Nephron progenitor cell (in vitro differentiated cells): Measurements from ENCODE around the gene ATP1A1.

Source experiments
- DNase-seq: peaks from one replicate; pipeline ENCODE4 v3.0.0; 2021
- H3K27ac Mint-ChIP-seq: 2 replicates; pipeline ENCODE4 v1.8.0; 2021; ENCODE audit warnings: mild to moderate bottlenecking, moderate library complexity, mixed read lengths
- H3K27me3 Mint-ChIP-seq: 2 replicates; pipeline ENCODE4 v1.8.0; 2021; ENCODE audit warnings: mild to moderate bottlenecking, low read depth, mixed read lengths; ENCODE audit not compliant: poor library complexity
- H3K36me3 Mint-ChIP-seq: 2 replicates; pipeline ENCODE4 v1.8.0; 2021; ENCODE audit warnings: low read depth, mixed read lengths
- H3K4me1 Mint-ChIP-seq: 2 replicates; pipeline ENCODE4 v1.8.0; 2021; ENCODE audit warnings: mixed read lengths
- H3K4me3 Mint-ChIP-seq: 2 replicates; pipeline ENCODE4 v1.8.0; 2021; ENCODE audit warnings: mild to moderate bottlenecking, moderate library complexity, mixed read lengths
- H3K9me3 Mint-ChIP-seq: 2 replicates; pipeline ENCODE4 v1.8.0; 2021; ENCODE audit warnings: mild to moderate bottlenecking, moderate library complexity, mixed read lengths
- CTCF ChIP-seq: fragments of 200-600 bp; sonication (generic); IDR thresholded peaks from 2 replicates; pipeline ENCODE4 v1.5.0; 2021; ENCODE audit warnings: antibody characterized with exemption

Gene ATP1A1

GRCh38 chr1:116392717-116393404 is 19.8 kb downstream of the ATP1A1 start:
- no peak for TF ChIP-seq CTCF
- no peak for DNase-seq
- no peak overlapping the region for H3K4me3 Mint-ChIP-seq
- H3K27ac Mint-ChIP-seq = peak overlapping the region; percentile 24
- H3K9me3 Mint-ChIP-seq = no peaks in the 10 kb centered on the region
- no peaks in the 10 kb centered on the region for H3K4me1 Mint-ChIP-seq
- H3K36me3 Mint-ChIP-seq = peaks cover 90% of the 10 kb centered on the region
- no peaks in the 10 kb centered on the region for H3K27me3 Mint-ChIP-seq

- Mint-ChIP-seq H3K9me3 (no peaks in the 10 kb centered on the region), H3K4me1 (no peaks in the 10 kb centered on the region), H3K36me3 (peaks cover 90% of the 10 kb centered on the region), H3K4me3 (no peak overlapping the region), H3K27ac (no peak overlapping the region), H3K27me3 (no peaks in the 10 kb centered on the region)
- DNase-seq = no peak
- TF ChIP-seq CTCF = no peak
Observed at GRCh38 chr1:116393792-116394191, 20.7 kb downstream of the ATP1A1 start.

- no peak for TF ChIP-seq CTCF
- Mint-ChIP-seq H3K27me3 (no peaks in the 10 kb centered on the region), H3K27ac (no peak overlapping the region), H3K4me1 (no peaks in the 10 kb centered on the region), H3K36me3 (peaks cover 90% of the 10 kb centered on the region), H3K4me3 (no peak overlapping the region), H3K9me3 (no peaks in the 10 kb centered on the region)
- no peak for DNase-seq
Observed at GRCh38 chr1:116394270-116394669, 21.2 kb downstream of the ATP1A1 start.

- no peak for TF ChIP-seq CTCF
- Mint-ChIP-seq H3K4me3 (no peak overlapping the region), H3K9me3 (no peaks in the 10 kb centered on the region), H3K27me3 (no peaks in the 10 kb centered on the region), H3K36me3 (peaks cover 92% of the 10 kb centered on the region), H3K4me1 (no peaks in the 10 kb centered on the region), H3K27ac (no peak overlapping the region)
- DNase-seq = no peak
Observed at GRCh38 chr1:116396769-116397168, 23.7 kb downstream of the ATP1A1 start.

- TF ChIP-seq CTCF = no peak
- Mint-ChIP-seq H3K27ac (no peak overlapping the region), H3K9me3 (no peaks in the 10 kb centered on the region), H3K4me1 (no peaks in the 10 kb centered on the region), H3K36me3 (peaks cover 92% of the 10 kb centered on the region), H3K27me3 (no peaks in the 10 kb centered on the region), H3K4me3 (no peak overlapping the region)
- no peak for DNase-seq
Observed at GRCh38 chr1:116397728-116398127, 24.7 kb downstream of the ATP1A1 start.

- TF ChIP-seq CTCF = no peak
- Mint-ChIP-seq H3K4me3 (no peak overlapping the region), H3K27me3 (no peaks in the 10 kb centered on the region), H3K36me3 (peaks cover 93% of the 10 kb centered on the region), H3K9me3 (no peaks in the 10 kb centered on the region), H3K4me1 (no peaks in the 10 kb centered on the region), H3K27ac (no peak overlapping the region)
- no peak for DNase-seq
Observed at GRCh38 chr1:116400780-116401179, 27.7 kb downstream of the ATP1A1 start.
